GM12878 (cell line): ENCODE data around the gene ZNF445. TPM values are rescaled to one million over a fixed set of nuclear protein-coding genes. Genes with fewer than 3 reads are reported as not detected.

ENCODE experiments used
- ATAC-seq: fragments of 200-7000 bp; cut with Tn5 transposase; 3 replicates; pipeline ENCODE4 v1.9.1; 2020; ENCODE audit warnings: mild to moderate bottlenecking, moderate library complexity
- BruUV-seq: library from RNA; stranded (reverse); fragments of 400-500 nt; replicated peaks from 2 replicates; lab custom pipeline; 2021; lab: Mats Ljungman, UMichigan
- CTCF ChIA-PET: fragments of 300-600 bp; sonication (Branson Sonifier 250); formaldehyde crosslinking; extraction: SDS; loops from one replicate; lab custom pipeline; 2021; ENCODE audit warnings: inconsistent platforms; lab: Yijun Ruan, JAX
- POLR2A ChIA-PET: fragments of 350-600 bp; formaldehyde crosslinking; extraction: SDS; loops from one replicate; lab custom pipeline; 2021; ENCODE audit warnings: inconsistent platforms; lab: Charles Lee
- RAD21 ChIA-PET: fragments of 300-600 bp; sonication (Branson Sonifier 250); formaldehyde crosslinking; loops from one replicate; lab custom pipeline; 2023; ENCODE audit warnings: antibody characterized with exemption; ENCODE audit not compliant: unreplicated experiment; lab: Charles Lee
- SMC1A ChIA-PET: fragments of 300-600 bp; sonication (Branson Sonifier 250); formaldehyde crosslinking; loops from one replicate; lab custom pipeline; 2023; ENCODE audit not compliant: unreplicated experiment, uncharacterized antibody; lab: Charles Lee
- DNase-seq: peaks from one replicate; pipeline ENCODE4 v3.0.0-alpha.2; 2011; ENCODE audit warnings: low read depth, low spot score
- FAIRE-seq: peaks from 3 replicates; lab custom pipeline; 2011; peaks lifted over from hg19 to GRCh38; lab: Jason Lieb, UNC
- H2AFZ ChIP-seq: 2 replicates; pipeline ENCODE4 v1.6.0; 2011; ENCODE audit warnings: low read depth, low read length, control low read depth; ENCODE audit not compliant: control insufficient read depth
- H3K27ac ChIP-seq: 2 replicates; pipeline ENCODE4 v1.5.1; 2011; ENCODE audit warnings: control low read depth; ENCODE audit not compliant: control insufficient read depth, insufficient read depth
- H3K27me3 ChIP-seq, 2 experiments: replicated peaks in 1 of 2; 2 replicates each; pipeline versions ENCODE4 v1.6.0 to v1.6.1; 2011; ENCODE audit warnings: low read length in 1 of 2; ENCODE audit not compliant: control insufficient read depth in 2 of 2, insufficient read depth in 2 of 2
- H3K36me3 ChIP-seq, 2 experiments: 2 replicates each; pipeline ENCODE4 v1.5.1; 2011; ENCODE audit warnings: low read length in 1 of 2; ENCODE audit not compliant: control insufficient read depth in 2 of 2, insufficient read depth in 2 of 2
- H3K4me1 ChIP-seq: 2 replicates; pipeline ENCODE4 v1.6.1; 2011; ENCODE audit warnings: mild to moderate bottlenecking, low read length, moderate library complexity, mixed read lengths; ENCODE audit not compliant: control insufficient read depth, insufficient read depth
- H3K4me2 ChIP-seq: 2 replicates; pipeline ENCODE4 v1.6.0; 2011; ENCODE audit warnings: control low read depth; ENCODE audit not compliant: control insufficient read depth, insufficient read depth
- H3K4me3 ChIP-seq: fragments of 200-600 bp; sonication (generic); 2 replicates; pipeline ENCODE4 v1.5.1; 2016
- H3K79me2 ChIP-seq: 2 replicates; pipeline ENCODE4 v1.6.0; 2011; ENCODE audit warnings: low read length; ENCODE audit not compliant: control insufficient read depth, insufficient read depth
- H3K9ac ChIP-seq: 2 replicates; pipeline ENCODE4 v1.8.0; 2011; ENCODE audit warnings: low read length, control low read depth, mixed read lengths; ENCODE audit not compliant: control insufficient read depth, insufficient read depth
- H3K9me3 ChIP-seq: replicated peaks from 3 replicates; pipeline ENCODE4 v1.5.1; 2011; ENCODE audit warnings: mild to moderate bottlenecking, low read length; ENCODE audit not compliant: control insufficient read depth, insufficient read depth
- H4K20me1 ChIP-seq: 2 replicates; pipeline ENCODE4 v1.6.0; 2011; ENCODE audit not compliant: control insufficient read depth, insufficient read depth
- BRCA1 ChIP-seq: IDR thresholded peaks from 2 replicates; pipeline ENCODE4 v1.6.1; 2011; ENCODE audit warnings: low read depth, low read length, improper control_type of control experiment
- GATAD2B ChIP-seq: fragments of 450-650 bp; conservative IDR thresholded peaks from 2 replicates; pipeline ENCODE4 v1.6.1; 2017; ENCODE audit warnings: low read depth, mild to moderate bottlenecking, moderate library complexity
- HSF1 ChIP-seq: fragments of 150-350 bp; IDR thresholded peaks from 2 replicates; pipeline ENCODE4 v1.6.1; 2014; ENCODE audit warnings: mild to moderate bottlenecking, low read depth, low read length
- IKZF2 ChIP-seq, 2 experiments: fragments of 450-650 bp; IDR thresholded peaks; 2 replicates each; pipeline ENCODE4 v1.6.1; 2017; ENCODE audit warnings: mild to moderate bottlenecking in 2 of 2, moderate library complexity in 2 of 2
- KAT2A ChIP-seq: conservative IDR thresholded peaks from 2 replicates; pipeline ENCODE4 v1.6.1; 2011; ENCODE audit warnings: low read depth, low read length; ENCODE audit not compliant: control insufficient read depth
- MXI1 ChIP-seq: fragments of 150-350 bp; IDR thresholded peaks from 2 replicates; pipeline ENCODE4 v1.6.1; 2011; ENCODE audit warnings: low read depth, mild to moderate bottlenecking, inconsistent platforms, low read length, improper control_type of control experiment
- NFYB ChIP-seq: IDR thresholded peaks from 2 replicates; pipeline ENCODE4 v1.6.1; 2011; ENCODE audit warnings: low read depth, mild to moderate bottlenecking, low read length, improper control_type of control experiment, moderate library complexity; ENCODE audit not compliant: insufficient read depth
- NRF1 ChIP-seq: conservative IDR thresholded peaks from 2 replicates; pipeline ENCODE4 v1.6.1; 2011; ENCODE audit warnings: mild to moderate bottlenecking, low read depth, low read length, improper control_type of control experiment
- REST ChIP-seq: IDR thresholded peaks from 2 replicates; pipeline ENCODE4 v1.6.1; 2012; ENCODE audit warnings: mild to moderate bottlenecking, low read depth, low read length
- RUNX3 ChIP-seq: IDR thresholded peaks from 2 replicates; pipeline ENCODE4 v1.6.1; 2012; ENCODE audit warnings: low read length, inconsistent platforms
- SREBF2 ChIP-seq: IDR thresholded peaks from 2 replicates; pipeline ENCODE4 v1.6.1; 2012; ENCODE audit warnings: mild to moderate bottlenecking, low read length
- SUPT20H ChIP-seq: IDR thresholded peaks from 2 replicates; pipeline ENCODE4 v1.6.1; 2011; ENCODE audit warnings: low read depth, mild to moderate bottlenecking, low read length, moderate library complexity, borderline replicate concordance; ENCODE audit not compliant: control insufficient read depth
- ZBTB11 ChIP-seq: fragments of 450-650 bp; formaldehyde crosslinking; IDR thresholded peaks from 2 replicates; pipeline ENCODE4 v1.5.0; 2022; ENCODE audit warnings: mild to moderate bottlenecking, missing genetic modification characterization
- WGBS: methylation state at CpG from one replicate; pipeline ENCODE4 v1.1.6; 2016; ENCODE audit warnings: low lambda C conversion rate; ENCODE audit not compliant: insufficient replicate concordance, insufficient coverage; ENCODE audit errors: missing lambda C conversion rate; 5-methylcytosine and 5-hydroxymethylcytosine counted together
- in situ Hi-C: fragments of 300-500 bp; cut with MboI; formaldehyde crosslinking; loops from 9 replicates; pipeline ENCODE4 v1.14.3; 2018; ENCODE audit warnings: mixed read lengths
- intact Hi-C: fragments of 100-400 bp; cut with micrococcal nuclease; formaldehyde crosslinking; loops from one replicate; pipeline ENCODE4 v1.14.2; 2022; ENCODE audit not compliant: unreplicated experiment
- polyA plus RNA-seq, 11 experiments: library from polyadenylated mRNA; depleted of rRNA in 4 of 11; unstranded in 6 of 11; stranded (reverse) in 5 of 11; fragments of >200 nt; fragmentation: Nextera tagmentation in 4 of 11; fragmentation: Illumina TruSeq in 1 of 11; extraction: Ambion mirVana in 4 of 11; extraction: Trizol in 1 of 11; gene quantifications; 1 replicate in 1 of 11; 2 replicates in 10 of 11; pipeline versions ENCODE4 v1.2.1 to v1.2.3, GENCODE V29; 2011 to 2016; ENCODE audit warnings: inconsistent platforms in 2 of 11, missing spikeins in 2 of 11, low read depth in 1 of 11
- total RNA-seq, 4 experiments: library from RNA; depleted of rRNA in 3 of 4; stranded (reverse); fragments of >200 nt in 3 of 4; fragmentation: Illumina TruSeq in 1 of 4; extraction: Trizol in 1 of 4; gene quantifications; 2 replicates each; pipeline versions ENCODE4 v1.2.1 to v1.2.3, GENCODE V29; 2013 to 2021

Gene ZNF445
- total and polyA plus RNA-seq, 10 of the 15 experiments (the other 5 are each of a cell fraction or from before 2014, with no cell fraction given): 0.80 to 14.4 (median 5.6) TPM

- TF ChIP-seq NFYB: no peak
- no peak for TF ChIP-seq GATAD2B
Measured at GRCh38 chr3:44444896-44445691, 32.4 kb downstream of the ZNF445 start (continued).

GRCh38 chr3:44444437-44444836 is 33.0 kb downstream of the ZNF445 start:
- SMC1A ChIA-PET: interaction anchor here (0.6 kb wide), 1 partner anchor 48 kb away, joined by 3 read pairs; no protein-coding TSS in a partner anchor
- H3K36me3 ChIP-seq: peaks cover 14 to 26% of the 10 kb centered on the region in 2 experiments
- H3K4me1 ChIP-seq: peaks cover 21% of the 10 kb centered on the region
- H3K27me3 ChIP-seq: no peaks in the 10 kb centered on the region
- RAD21 ChIA-PET: no interaction called here
- no peak overlapping the region for H3K9ac ChIP-seq
- in situ Hi-C loops: no loop called here
- H4K20me1 ChIP-seq: no peaks in the 10 kb centered on the region
- H3K27ac ChIP-seq: no peak overlapping the region
- FAIRE-seq: no peak
- H3K4me2 ChIP-seq: no peak overlapping the region
- intact Hi-C loops: no loop called here
- no peaks in the 10 kb centered on the region for H3K79me2 ChIP-seq
- no peaks in the 10 kb centered on the region; the same call in 2 of the 3 replicates for H3K9me3 ChIP-seq
- H2AFZ ChIP-seq: no peak overlapping the region
- DNase-seq: no peak
- POLR2A ChIA-PET: interaction anchor here (0.8 kb wide), 1 partner anchor 34 kb away, joined by 3 read pairs; no protein-coding TSS in a partner anchor
- H3K4me3 ChIP-seq: no peak overlapping the region
- 94% methylated on average over 2 of the region's 2 CpGs for WGBS
- no peak for ATAC-seq
- CTCF ChIA-PET: no interaction called here
- BruUV-seq: no TSS peak
- TF ChIP-seq RUNX3 (no peak), MXI1 (no peak), BRCA1 (no peak), SUPT20H (no peak), SREBF2 (no peak), IKZF2 (IDR thresholded peaks at IDR 0.05) (no peak), ZBTB11 (CRISPR knock-in tag) (no peak), NRF1 (no peak), KAT2A (no peak), HSF1 (no peak), REST (no peak)
